ENCODE data around the gene GGACT.

Gene GGACT

GRCh38 chr13:100546713-100547405, 41.7 kb downstream of the GGACT start:
- no peak for DNase-seq

DNA sequence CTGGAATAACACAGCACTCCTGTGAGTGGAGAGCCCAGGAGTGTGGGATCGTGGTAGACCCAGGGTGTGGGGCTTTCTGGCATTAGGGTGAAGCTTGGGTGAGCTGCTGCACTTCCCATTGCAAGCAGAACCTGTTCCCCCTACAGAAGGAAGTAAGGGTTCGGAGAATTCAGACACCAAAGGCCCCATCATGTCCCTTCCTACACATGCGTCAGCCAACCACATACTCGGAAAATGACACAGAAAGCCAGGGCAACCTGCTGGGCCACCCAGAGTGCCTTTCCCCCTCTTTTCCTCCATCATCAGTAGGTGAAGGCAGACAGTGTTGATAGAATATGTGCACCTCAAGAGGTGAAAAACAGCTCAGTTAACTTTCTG, 42.9 kb downstream of the GGACT start:
- DNase-seq = no peak

DNA sequence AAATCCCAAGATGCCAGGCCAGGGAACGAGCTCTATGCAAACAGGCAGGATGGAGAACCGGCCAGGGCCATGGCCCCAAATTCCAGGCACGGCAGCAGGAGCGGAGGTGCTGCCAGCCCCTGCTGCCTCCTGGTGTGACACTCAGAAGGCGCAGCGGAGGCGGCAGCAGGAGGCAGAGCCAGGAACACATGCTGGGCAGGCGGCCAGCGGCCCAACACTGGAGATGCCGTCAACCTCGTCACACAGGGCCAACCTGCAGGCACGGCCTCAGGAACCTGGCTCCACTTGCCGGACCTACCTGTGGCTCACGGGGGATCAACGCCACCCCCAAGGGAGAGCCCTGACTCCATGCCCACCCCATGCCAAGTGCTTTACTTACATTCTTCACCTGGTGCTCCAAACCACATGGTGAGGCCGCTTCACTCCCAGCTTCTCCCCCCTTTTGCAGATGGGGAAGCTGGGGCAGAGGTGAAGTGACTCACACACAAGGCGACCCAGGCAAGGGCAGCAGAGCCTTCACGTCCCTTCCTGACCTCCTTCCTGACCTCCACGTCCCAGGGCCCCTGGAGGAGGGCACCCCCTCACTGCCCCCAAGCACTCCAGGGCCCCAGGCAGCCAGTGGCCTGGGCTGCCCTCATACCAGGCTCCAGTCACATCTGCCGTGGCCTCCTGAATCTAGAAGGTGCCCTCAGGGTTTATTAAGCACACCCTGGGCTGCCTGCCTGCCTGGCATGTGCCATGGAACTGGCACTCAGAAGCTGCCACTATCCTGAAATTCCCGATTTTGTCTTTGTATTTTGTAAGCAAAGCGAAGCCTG, 43.5 kb downstream of the GGACT start:
- DNase-seq = no peak

DNA sequence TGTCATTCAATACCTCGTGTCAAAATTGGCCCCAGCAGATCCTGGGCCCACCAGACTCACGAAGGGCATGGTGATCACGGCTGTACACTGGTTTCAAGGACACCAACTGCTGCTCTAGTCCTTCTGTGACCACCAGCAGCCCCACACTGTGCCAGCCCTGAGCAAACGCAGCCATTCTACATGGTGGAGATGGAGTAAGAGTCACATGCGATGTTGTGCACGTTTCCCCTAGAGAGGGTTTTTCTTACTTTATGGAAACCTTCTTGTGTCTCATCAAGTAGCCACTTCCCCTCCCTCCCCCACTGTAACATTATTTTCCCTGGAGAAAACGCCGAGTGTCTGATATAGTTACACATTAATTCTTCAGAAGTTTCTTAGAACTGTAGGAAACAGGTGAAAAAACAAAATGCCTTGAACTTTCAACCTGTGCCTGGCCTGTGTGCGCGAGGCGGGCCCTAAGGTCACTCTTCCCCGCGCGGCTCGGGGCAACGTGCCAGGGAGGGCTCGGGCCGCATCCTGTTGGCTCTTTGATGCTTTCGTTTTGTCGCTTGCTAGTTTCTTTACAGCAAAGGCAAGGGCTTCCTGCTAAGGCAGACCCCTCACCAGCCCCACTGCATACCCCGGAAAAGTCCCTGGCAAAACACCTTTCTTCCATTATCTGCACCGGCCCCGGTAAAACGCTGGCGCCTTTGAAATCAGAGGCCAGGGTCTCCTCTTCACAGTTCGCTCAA, 44.6 kb downstream of the GGACT start:
- DNase-seq = no peak

DNA sequence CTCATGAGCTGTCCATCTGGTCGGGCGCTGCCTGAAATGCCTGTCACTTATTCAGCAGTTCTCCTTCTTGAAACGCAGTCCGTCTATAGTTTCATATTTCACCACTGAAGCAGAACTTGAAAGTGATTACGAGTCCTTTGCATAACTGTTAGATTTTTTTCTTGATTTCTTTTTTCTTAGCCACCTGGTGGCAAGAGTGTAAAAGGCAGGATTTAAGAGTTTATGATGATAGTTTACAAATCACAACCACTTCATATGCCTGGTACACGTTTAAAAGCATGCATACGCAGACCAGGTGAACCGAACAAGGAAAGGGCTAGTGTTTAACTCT, 45.8 kb downstream of the GGACT start:
- no peak for DNase-seq

GRCh38 chr13:100541897-100542825, 46.4 kb downstream of the GGACT start:
- DNase-seq = no peak

GRCh38 chr13:100540621-100541020, 48.0 kb downstream of the GGACT start:
- DNase-seq = no peak

DNA sequence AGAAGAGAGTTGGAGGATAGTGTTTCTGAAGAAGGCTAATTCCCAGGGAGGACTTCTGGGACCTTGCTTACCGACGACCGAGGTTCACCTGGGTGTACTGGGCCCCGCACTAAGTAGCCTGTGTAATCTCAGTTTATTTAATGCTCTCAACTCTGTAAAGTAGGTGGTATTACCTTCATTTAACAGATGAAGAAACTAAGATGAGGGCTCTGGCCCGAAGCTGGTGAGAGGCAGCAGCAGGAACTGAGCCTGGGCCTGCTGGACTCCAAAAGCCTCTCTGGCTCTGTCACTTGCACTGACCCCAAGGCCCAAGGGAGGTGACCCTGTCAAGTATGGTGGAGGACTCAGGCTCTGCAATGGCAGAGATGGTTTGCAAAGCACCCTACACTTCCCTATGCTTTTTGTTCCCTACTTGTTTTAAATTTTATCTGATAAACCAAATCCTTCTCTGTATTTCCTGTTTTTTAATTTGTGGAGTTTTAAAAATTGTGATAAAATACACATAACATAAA, 50.6 kb downstream of the GGACT start:
- no peak for DNase-seq

DNA sequence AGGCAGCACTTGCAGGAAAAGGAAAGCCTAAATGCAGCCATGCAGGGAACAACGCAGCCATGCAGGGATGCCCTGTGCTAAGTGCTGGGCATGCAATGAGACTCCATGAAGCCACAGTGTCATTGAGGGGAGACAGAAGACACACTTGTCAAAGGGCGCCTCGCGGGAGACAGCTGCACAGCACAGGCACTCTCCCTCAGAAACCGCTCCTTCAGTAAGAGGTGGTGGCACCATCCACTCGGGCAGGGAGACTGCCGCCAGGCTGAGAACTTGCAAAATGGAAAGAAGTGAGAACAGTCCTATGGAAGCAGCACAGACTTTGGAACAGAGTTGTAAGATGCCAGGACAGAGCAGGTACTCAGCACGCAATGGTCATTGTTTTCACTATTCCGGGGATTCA, 51.1 kb downstream of the GGACT start:
- DNase-seq = no peak

DNA sequence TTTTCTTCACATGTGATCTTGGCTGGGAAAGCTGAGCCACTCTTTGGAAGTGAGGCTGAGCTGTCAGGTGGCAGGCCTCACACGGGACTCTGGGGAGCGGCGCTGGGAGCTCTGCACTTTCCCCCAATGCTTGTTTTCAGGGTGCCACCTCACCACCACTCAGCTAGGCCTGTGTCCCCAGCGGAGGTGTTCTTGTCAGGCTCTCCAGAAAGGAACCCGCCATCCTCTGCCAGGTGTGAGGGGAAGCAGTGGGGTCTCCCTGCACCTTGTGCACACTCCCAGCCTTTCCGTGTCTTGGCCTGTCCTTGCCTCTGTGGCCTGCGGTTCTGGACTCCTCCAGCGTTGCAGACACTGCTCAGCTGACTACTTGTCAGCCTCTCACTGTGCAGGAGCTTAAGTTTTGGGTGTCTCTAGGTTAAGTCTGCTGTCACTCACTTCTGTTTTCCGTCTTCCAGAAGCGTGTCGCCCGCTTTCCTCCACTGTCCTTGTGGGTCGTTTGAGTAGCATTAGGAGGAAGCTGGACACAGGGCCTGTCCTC, 51.9 kb downstream of the GGACT start:
- DNase-seq = no peak

DNA sequence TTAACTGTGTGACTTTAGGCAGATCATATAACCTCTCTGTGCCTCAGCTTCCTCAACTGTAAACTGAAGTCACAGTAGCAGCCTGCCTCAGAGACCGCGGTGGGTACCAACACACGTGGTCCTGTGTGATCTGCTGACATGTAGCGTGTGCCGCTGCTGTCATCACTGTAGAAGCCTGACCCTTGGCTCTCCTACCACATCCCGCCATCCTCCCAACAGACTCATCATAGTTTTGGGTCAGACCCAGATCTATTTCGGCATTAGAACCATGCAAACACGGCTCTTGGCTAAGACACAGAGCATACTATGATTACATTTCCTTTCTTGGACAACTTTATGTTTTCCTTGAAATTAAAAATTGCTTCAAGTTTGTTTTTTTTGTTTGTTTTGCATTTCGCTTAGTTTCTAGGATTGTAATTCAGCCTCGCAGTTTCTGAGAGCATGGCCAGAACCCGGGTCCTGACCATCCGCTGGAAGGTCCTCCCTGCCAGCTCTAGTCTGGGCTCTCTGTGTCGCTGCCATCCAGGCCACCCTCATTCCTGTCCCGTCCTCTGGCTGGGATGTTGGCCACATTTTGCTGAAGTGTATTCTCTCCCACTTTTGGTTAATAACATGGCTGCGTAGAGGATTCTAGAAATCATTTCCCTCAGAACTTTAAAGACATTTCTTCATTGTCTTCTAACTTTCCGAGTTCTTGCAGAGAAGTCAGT, 53.0 kb downstream of the GGACT start:
- no peak for DNase-seq

GRCh38 chr13:100534911-100535310, 53.7 kb downstream of the GGACT start:
- DNase-seq = no peak

- DNase-seq = no peak
Observed at GRCh38 chr13:100534147-100534843, 54.3 kb downstream of the GGACT start.

GRCh38 chr13:100533588-100534041, 55.0 kb downstream of the GGACT start:
- no peak for DNase-seq

- no peak for DNase-seq
Observed at GRCh38 chr13:100532836-100533435, 55.7 kb downstream of the GGACT start.

DNA sequence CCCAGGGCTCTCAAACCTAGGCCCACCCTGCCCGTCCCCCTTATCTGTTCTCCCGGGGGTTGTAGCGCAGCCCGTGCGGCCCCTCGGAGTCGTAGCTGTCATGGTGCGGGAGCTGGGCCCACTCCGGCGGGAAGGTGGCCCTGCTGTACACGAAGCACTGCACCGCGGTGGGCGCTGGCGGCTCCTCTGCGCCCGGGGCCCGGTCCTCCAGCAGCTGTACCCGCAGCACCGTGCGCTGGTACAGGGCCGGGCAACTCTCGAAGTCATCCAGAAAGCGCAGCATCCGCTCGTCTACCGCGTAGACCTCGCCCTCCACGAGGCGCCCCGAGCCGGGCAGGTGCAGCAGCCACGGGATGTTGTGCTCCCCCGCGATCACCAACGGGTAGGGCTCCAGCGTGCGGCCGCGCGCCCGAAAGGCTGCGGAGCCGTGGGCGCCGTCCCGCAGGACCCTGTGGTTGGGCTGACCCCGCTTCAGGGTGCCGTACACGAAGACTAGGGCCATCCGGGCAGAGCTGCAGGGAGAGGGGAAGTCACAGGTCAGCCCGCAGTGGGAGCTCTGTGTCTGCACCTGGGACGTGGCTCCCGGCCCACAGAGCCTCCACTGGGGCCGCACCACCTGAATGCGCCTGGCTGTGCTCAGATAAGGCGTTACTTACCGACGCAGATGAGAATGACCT, 56.4 kb downstream of the GGACT start:
- no peak for DNase-seq

- no peak for DNase-seq
Observed at GRCh38 chr13:100530671-100531213, 57.8 kb downstream of the GGACT start.

DNA sequence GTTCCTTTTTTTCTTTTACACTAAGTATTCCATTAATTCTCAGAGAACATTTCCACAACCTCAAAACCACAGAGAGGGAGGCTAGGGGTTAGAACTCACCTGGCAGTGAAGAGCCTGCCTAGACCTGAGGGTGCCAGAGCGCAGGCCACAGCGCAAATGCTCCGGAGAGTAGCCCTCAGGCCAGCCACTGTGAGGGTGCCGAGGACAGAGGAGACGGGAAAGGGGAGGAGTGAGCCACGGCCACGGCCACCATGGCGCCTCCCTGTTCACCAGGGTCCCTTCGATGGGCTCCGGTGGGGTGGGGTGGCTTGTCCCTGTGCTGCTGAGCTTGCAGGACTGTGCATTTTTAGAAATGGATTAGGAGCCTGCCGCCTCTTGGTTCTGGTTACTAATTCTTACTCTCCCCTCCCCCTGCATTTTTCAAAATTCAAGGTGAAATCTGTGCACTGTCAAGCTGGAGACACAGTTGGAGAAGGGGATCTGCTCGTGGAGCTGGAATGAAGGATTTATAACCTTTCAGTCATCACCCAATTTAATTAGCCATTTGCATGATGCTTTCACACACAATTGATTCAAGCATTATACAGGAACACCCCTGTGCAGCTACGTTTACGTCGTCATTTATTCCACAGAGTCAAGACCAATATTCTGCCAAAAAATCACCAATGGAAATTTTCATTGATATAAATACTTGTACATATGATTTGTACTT, 58.8 kb downstream of the GGACT start:
- no peak for DNase-seq

DNA sequence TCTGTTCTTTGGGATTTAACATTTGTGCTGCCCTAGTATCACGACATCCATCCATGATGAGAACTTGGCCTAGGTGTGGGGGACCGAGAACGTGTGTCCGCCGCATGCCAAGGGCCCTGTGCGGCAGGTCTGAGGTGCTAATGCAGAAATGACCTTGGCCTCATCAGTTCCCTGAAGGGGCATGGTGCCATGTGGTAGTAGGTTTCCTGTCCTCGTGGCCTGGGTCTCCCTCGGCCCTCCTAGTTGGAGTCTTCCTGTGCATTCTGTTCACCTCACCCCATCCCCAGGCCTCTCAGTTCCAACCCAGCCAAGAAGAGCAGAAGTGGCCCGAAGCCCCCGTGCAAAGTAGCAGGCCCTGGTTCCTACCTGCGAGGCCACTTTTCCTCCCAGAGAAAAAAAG, 59.8 kb downstream of the GGACT start:
- no peak for DNase-seq

All from activated naive CD4-positive, alpha-beta T cell treated with Interleukin-2 at 50 U/mL for 16 hours (primary cell).